Osteoblast (primary cell): ENCODE measurements around the gene SGF29. TPM values are rescaled to one million over a fixed set of nuclear protein-coding genes. Genes with fewer than 3 reads are reported as not detected.

Source experiments
- DNase-seq: peaks from one replicate; pipeline ENCODE4 v3.0.0; 2011; ENCODE audit warnings: low spot score, mixed read lengths; ENCODE audit not compliant: insufficient read length; ENCODE audit errors: missing footprints
- H2AFZ ChIP-seq: 2 replicates; pipeline ENCODE4 v1.6.0; 2011; ENCODE audit warnings: mild to moderate bottlenecking, low read length
- H3K27ac ChIP-seq: 2 replicates; pipeline ENCODE4 v1.5.1; 2011; ENCODE audit warnings: mild to moderate bottlenecking, low read depth, low read length, moderate library complexity
- H3K27me3 ChIP-seq: 2 replicates; pipeline ENCODE4 v1.6.0; 2012; ENCODE audit warnings: mild to moderate bottlenecking, control low read depth, inconsistent platforms, low read length, moderate library complexity; ENCODE audit not compliant: insufficient read depth
- H3K36me3 ChIP-seq: 2 replicates; pipeline ENCODE4 v1.5.1; 2011; ENCODE audit warnings: mild to moderate bottlenecking, low read length, control low read depth, moderate library complexity; ENCODE audit not compliant: insufficient read depth
- H3K4me1 ChIP-seq: 2 replicates; pipeline ENCODE4 v1.5.1; 2011; ENCODE audit warnings: mild to moderate bottlenecking, low read length, control low read depth, moderate library complexity; ENCODE audit not compliant: insufficient read depth
- H3K4me2 ChIP-seq: 2 replicates; pipeline ENCODE4 v1.6.0; 2011; ENCODE audit warnings: mild to moderate bottlenecking, low read length; ENCODE audit not compliant: insufficient read depth
- H3K4me3 ChIP-seq: fragments of 200-600 bp; sonication (generic); 3 replicates; pipeline ENCODE4 v1.5.1; 2012; ENCODE audit warnings: mild to moderate bottlenecking, low read length, inconsistent platforms; ENCODE audit not compliant: insufficient read depth
- H3K79me2 ChIP-seq: 2 replicates; pipeline ENCODE4 v1.6.0; 2012; ENCODE audit warnings: mild to moderate bottlenecking, low read length, control low read depth, inconsistent platforms; ENCODE audit not compliant: insufficient read depth
- H3K9me3 ChIP-seq: 2 replicates; pipeline ENCODE4 v1.5.1; 2011; ENCODE audit warnings: low read depth, low read length, control low read depth
- H4K20me1 ChIP-seq: 2 replicates; pipeline ENCODE4 v1.6.0; 2012; ENCODE audit warnings: mild to moderate bottlenecking, low read length, control low read depth; ENCODE audit not compliant: insufficient read depth
- CTCF ChIP-seq: IDR thresholded peaks from 2 replicates; pipeline ENCODE4 v1.5.1; 2011; ENCODE audit warnings: mild to moderate bottlenecking, low read depth, low read length, moderate library complexity; ENCODE audit errors: extremely low read depth
- total RNA-seq: library from RNA; depleted of rRNA; stranded (reverse); fragments of >200 nt; gene quantifications from 2 replicates; pipeline ENCODE4 v1.2.3, GENCODE V29; 2012

The SGF29 gene
- total RNA-seq, 1 donor, result 13.4 TPM

GRCh38 chr16:28573738-28574718, 20.3 kb downstream of the SGF29 start:
- TF ChIP-seq CTCF, result no peak
- Histone ChIP-seq H2AFZ (no peak overlapping the region), H3K27me3 (no peaks in the 10 kb centered on the region), H3K4me2 (no peak overlapping the region), H3K4me1 (peaks cover 2% of the 10 kb centered on the region), H3K36me3 (no peaks in the 10 kb centered on the region), H4K20me1 (no peaks in the 10 kb centered on the region), H3K27ac (no peak overlapping the region), H3K79me2 (peaks cover 3% of the 10 kb centered on the region), H3K4me3 (no peak overlapping the region), H3K9me3 (no peaks in the 10 kb centered on the region)
- DNase-seq, result no peak

- no peak overlapping the region for H3K27ac ChIP-seq
- DNase-seq, result no peak
These were observed 21.2 kb downstream of the SGF29 start for GRCh38 chr16:28574925-28575324.

GRCh38 chr16:28575446-28576109, 21.9 kb downstream of the SGF29 start:
- Histone ChIP-seq H3K4me2 (no peak overlapping the region), H3K9me3 (no peaks in the 10 kb centered on the region), H3K4me1 (no peaks in the 10 kb centered on the region), H3K27me3 (no peaks in the 10 kb centered on the region), H3K27ac (no peak overlapping the region), H2AFZ (no peak overlapping the region), H4K20me1 (no peaks in the 10 kb centered on the region), H3K4me3 (no peak overlapping the region), H3K36me3 (no peaks in the 10 kb centered on the region), H3K79me2 (no peaks in the 10 kb centered on the region)
- no peak for TF ChIP-seq CTCF
- no peak for DNase-seq

More at GRCh38 chr16:28574925-28575324, 21.2 kb downstream of the SGF29 start:
- Histone ChIP-seq H3K4me1 (no peaks in the 10 kb centered on the region), H3K36me3 (no peaks in the 10 kb centered on the region), H4K20me1 (no peaks in the 10 kb centered on the region), H3K4me2 (no peak overlapping the region), H3K9me3 (no peaks in the 10 kb centered on the region), H3K4me3 (no peak overlapping the region), H3K27me3 (no peaks in the 10 kb centered on the region), H3K79me2 (no peaks in the 10 kb centered on the region), H2AFZ (no peak overlapping the region)
- no peak for TF ChIP-seq CTCF

GRCh38 chr16:28580726-28581315, 27.1 kb downstream of the SGF29 start:
- H3K9me3 ChIP-seq, result no peaks in the 10 kb centered on the region
- no peak overlapping the region for H3K27ac ChIP-seq
- no peaks in the 10 kb centered on the region for H3K27me3 ChIP-seq
- no peak overlapping the region for H3K4me3 ChIP-seq
- H3K36me3 ChIP-seq, result peaks cover 9% of the 10 kb centered on the region
- H4K20me1 ChIP-seq, result no peaks in the 10 kb centered on the region
- no peaks in the 10 kb centered on the region for H3K79me2 ChIP-seq
- no peak for TF ChIP-seq CTCF
- no peaks in the 10 kb centered on the region for H3K4me1 ChIP-seq
- no peak overlapping the region for H3K4me2 ChIP-seq
- H2AFZ ChIP-seq, result no peak overlapping the region
- DNase-seq, result no peak
